IMR-90 (cell line): ENCODE results near the gene SIM2. TPM values are rescaled to one million over a fixed set of nuclear protein-coding genes. Genes with fewer than 3 reads are reported as not detected.

Experiments
- ATAC-seq: fragments of 200-7000 bp; cut with Tn5 transposase; 2 replicates; pipeline ENCODE4 v1.9.1; 2020; ENCODE audit warnings: low read depth, mild to moderate bottlenecking, moderate library complexity
- BruUV-seq: library from RNA; stranded (reverse); fragments of 400-500 nt; replicated peaks from 2 replicates; lab custom pipeline; 2021; lab: Mats Ljungman, UMichigan
- CTCF ChIA-PET: fragments of 300-600 bp; formaldehyde crosslinking; extraction: SDS; loops from one replicate; lab custom pipeline; 2021; ENCODE audit warnings: antibody characterized with exemption; lab: Yijun Ruan, JAX
- POLR2A ChIA-PET: fragments of 300-600 bp; sonication (Branson Sonifier 250); formaldehyde crosslinking; loops from one replicate; lab custom pipeline; 2022; ENCODE audit warnings: antibody characterized with exemption; ENCODE audit not compliant: unreplicated experiment; lab: Charles Lee
- DNase-seq: peaks from one replicate; pipeline ENCODE4 v3.0.0; 2013
- H2AFZ ChIP-seq: replicated peaks from 2 replicates; pipeline ENCODE3; 2013; ENCODE audit warnings: low read length, mild to moderate bottlenecking; ENCODE audit not compliant: poor library complexity
- H2AK5ac ChIP-seq: 2 replicates; pipeline ENCODE4 v1.6.1; 2013; ENCODE audit warnings: low read depth, low read length, inconsistent platforms
- H2AK9ac ChIP-seq: replicated peaks from 2 replicates; pipeline ENCODE3; 2013; ENCODE audit warnings: mild to moderate bottlenecking, low read depth, low read length, moderate library complexity; ENCODE audit not compliant: poor library complexity
- H2BK120ac ChIP-seq: 2 replicates; pipeline ENCODE4 v1.6.1; 2013; ENCODE audit warnings: low read depth, low read length, inconsistent platforms
- H2BK15ac ChIP-seq: 3 replicates; pipeline ENCODE4 v1.6.1; 2013; ENCODE audit warnings: low read depth, low read length, inconsistent platforms
- H2BK20ac ChIP-seq: 2 replicates; pipeline ENCODE4 v1.6.1; 2013; ENCODE audit warnings: low read depth, mild to moderate bottlenecking, inconsistent platforms, low read length, moderate library complexity
- H2BK5ac ChIP-seq: 2 replicates; pipeline ENCODE4 v1.6.1; 2013; ENCODE audit warnings: mild to moderate bottlenecking, low read depth, low read length, inconsistent platforms; ENCODE audit not compliant: poor library complexity, severe bottlenecking
- H3K14ac ChIP-seq: replicated peaks from 2 replicates; pipeline ENCODE4 v1.6.1; 2013; ENCODE audit warnings: low read depth, low read length, inconsistent platforms
- H3K18ac ChIP-seq: 2 replicates; pipeline ENCODE4 v1.6.1; 2013; ENCODE audit warnings: low read depth, low read length, control low read depth
- H3K23ac ChIP-seq: 2 replicates; pipeline ENCODE4 v1.6.1; 2013; ENCODE audit warnings: low read depth, low read length, inconsistent platforms
- H3K27ac ChIP-seq: 2 replicates; pipeline ENCODE4 v1.5.1; 2013; ENCODE audit warnings: mild to moderate bottlenecking, control low read depth, low read length; ENCODE audit not compliant: insufficient read depth
- H3K27me3 ChIP-seq: 2 replicates; pipeline ENCODE4 v1.6.1; 2013; ENCODE audit warnings: low read length; ENCODE audit not compliant: control insufficient read depth, insufficient read depth
- H3K36me3 ChIP-seq: 2 replicates; pipeline ENCODE4 v1.6.1; 2013; ENCODE audit warnings: low read length, mixed read lengths; ENCODE audit not compliant: control insufficient read depth, insufficient read depth
- H3K4ac ChIP-seq: 2 replicates; pipeline ENCODE4 v1.6.1; 2013; ENCODE audit warnings: low read depth, low read length, inconsistent platforms
- H3K4me1 ChIP-seq: 2 replicates; pipeline ENCODE4 v1.6.1; 2013; ENCODE audit warnings: low read length, mixed read lengths; ENCODE audit not compliant: control insufficient read depth, insufficient read depth
- H3K4me2 ChIP-seq: 2 replicates; pipeline ENCODE4 v1.6.1; 2013; ENCODE audit warnings: low read depth, mild to moderate bottlenecking, control low read depth, low read length, moderate library complexity
- H3K4me3 ChIP-seq: 2 replicates; pipeline ENCODE4 v1.5.1; 2013; ENCODE audit warnings: low read depth, mild to moderate bottlenecking, control low read depth, low read length, moderate library complexity; ENCODE audit not compliant: insufficient read depth
- H3K56ac ChIP-seq: 2 replicates; pipeline ENCODE4 v1.6.1; 2013; ENCODE audit warnings: low read length, inconsistent platforms; ENCODE audit not compliant: insufficient read depth; ENCODE audit errors: extremely low read depth
- H3K79me1 ChIP-seq, 2 experiments: 2 replicates each; pipeline ENCODE4 v1.6.1; 2013; ENCODE audit warnings: low read length in 2 of 2, inconsistent platforms in 1 of 2, low read depth in 1 of 2
- H3K9ac ChIP-seq: 2 replicates; pipeline ENCODE4 v1.6.1; 2013; ENCODE audit warnings: low read depth, low read length, control low read depth
- H3K9me1 ChIP-seq: 2 replicates; pipeline ENCODE4 v1.6.1; 2013; ENCODE audit warnings: low read length, inconsistent platforms; ENCODE audit not compliant: insufficient read depth
- H3K9me3 ChIP-seq: 2 replicates; pipeline ENCODE4 v1.6.1; 2013; ENCODE audit warnings: low read length; ENCODE audit not compliant: control insufficient read depth, insufficient read depth
- H4K20me1 ChIP-seq: 2 replicates; pipeline ENCODE4 v1.6.1; 2013; ENCODE audit warnings: low read length, inconsistent platforms; ENCODE audit not compliant: insufficient read depth
- H4K5ac ChIP-seq: 2 replicates; pipeline ENCODE4 v1.6.1; 2013; ENCODE audit warnings: mild to moderate bottlenecking, low read depth, low read length, control low read depth
- H4K8ac ChIP-seq, 2 experiments: 2 replicates each; pipeline ENCODE4 v1.6.1; 2013; ENCODE audit warnings: low read depth in 2 of 2, low read length in 2 of 2, control low read depth in 1 of 2, inconsistent platforms in 1 of 2
- H4K91ac ChIP-seq: 2 replicates; pipeline ENCODE4 v1.6.1; 2013; ENCODE audit warnings: low read depth, low read length, inconsistent platforms; ENCODE audit not compliant: insufficient read depth
- BHLHE40 ChIP-seq: fragments of 150-350 bp; IDR thresholded peaks from 2 replicates; pipeline ENCODE4 v1.6.1; 2016; ENCODE audit warnings: mild to moderate bottlenecking, low read depth, low read length
- CEBPB ChIP-seq: IDR thresholded peaks from 2 replicates; pipeline ENCODE4 v1.6.1; 2012; ENCODE audit warnings: low read depth, low read length, improper control_type of control experiment
- CHD1 ChIP-seq: IDR thresholded peaks from 2 replicates; pipeline ENCODE4 v1.6.1; 2012; ENCODE audit warnings: low read depth, low read length, improper control_type of control experiment
- FOS ChIP-seq: fragments of 150-350 bp; IDR thresholded peaks from 2 replicates; pipeline ENCODE4 v1.6.1; 2016; ENCODE audit warnings: low read depth, low read length
- MAFK ChIP-seq: IDR thresholded peaks from 2 replicates; pipeline ENCODE4 v1.6.1; 2012; ENCODE audit warnings: low read depth, low read length, improper control_type of control experiment
- MAZ ChIP-seq: IDR thresholded peaks from 2 replicates; pipeline ENCODE4 v1.6.1; 2012; ENCODE audit warnings: low read depth, mild to moderate bottlenecking, low read length, improper control_type of control experiment, moderate library complexity, borderline replicate concordance
- MXI1 ChIP-seq: IDR thresholded peaks from 2 replicates; pipeline ENCODE4 v1.6.1; 2012; ENCODE audit warnings: low read depth, mild to moderate bottlenecking, low read length, moderate library complexity, borderline replicate concordance
- NFE2L2 ChIP-seq: fragments of 150-350 bp; IDR thresholded peaks from 2 replicates; pipeline ENCODE4 v1.6.1; 2016; ENCODE audit warnings: low read depth, mild to moderate bottlenecking, low read length
- RAD21 ChIP-seq: IDR thresholded peaks from 2 replicates; pipeline ENCODE4 v1.6.1; 2012; ENCODE audit warnings: low read length, improper control_type of control experiment
- RCOR1 ChIP-seq: IDR thresholded peaks from 2 replicates; pipeline ENCODE4 v1.6.1; 2012; ENCODE audit warnings: mild to moderate bottlenecking, low read length, improper control_type of control experiment; ENCODE audit not compliant: insufficient replicate concordance
- RFX5 ChIP-seq: IDR thresholded peaks from 2 replicates; pipeline ENCODE4 v1.8.0; 2012; ENCODE audit warnings: low read depth, mild to moderate bottlenecking, low read length, moderate library complexity
- WGBS, 2 experiments: methylation state at CpG; one replicate each; pipeline versions ENCODE4 v1.1.5 to v1.1.7; 2013; ENCODE audit warnings: missing lambda C conversion rate in 2 of 2; ENCODE audit not compliant: insufficient read length in 1 of 2; ENCODE audit errors: extremely low coverage in 2 of 2; 5-methylcytosine and 5-hydroxymethylcytosine counted together
- dilution Hi-C: fragments of 300-500 bp; cut with HindIII; formaldehyde crosslinking; loops from one replicate; pipeline ENCODE4 v1.14.3; 2018; ENCODE audit warnings: low sequenced_read_pairs; ENCODE audit not compliant: unreplicated experiment
- in situ Hi-C: fragments of 300-500 bp; cut with MboI; formaldehyde crosslinking; loops from 3 replicates; pipeline ENCODE4 v1.14.3; 2019; ENCODE audit warnings: low sequenced_read_pairs, inconsistent platforms, mixed read lengths
- intact Hi-C: fragments of 100-400 bp; cut with micrococcal nuclease; formaldehyde crosslinking; loops from 2 replicates; pipeline ENCODE4 v1.10.0; 2022
- polyA plus RNA-seq, 3 experiments: library from polyadenylated mRNA; depleted of rRNA; stranded (reverse); fragments of >200 nt; gene quantifications; 2 replicates each; pipeline ENCODE4 v1.2.3, GENCODE V29; 2012; ENCODE audit warnings: low replicate concordance in 1 of 3
- total RNA-seq: library from RNA; depleted of rRNA; stranded (reverse); fragments of >200 nt; gene quantifications from 2 replicates; pipeline ENCODE4 v1.2.3, GENCODE V29; 2012
- TF ChIP-seq, protein P1 (sequence below): fragments of 150-350 bp; IDR thresholded peaks from 2 replicates; pipeline ENCODE4 v1.6.1; 2016; ENCODE audit warnings: low read depth, mild to moderate bottlenecking, low read length, moderate library complexity, borderline replicate concordance
- TF ChIP-seq, protein P2 (sequence below): conservative IDR thresholded peaks from 2 replicates; pipeline ENCODE4 v1.5.1; 2012; ENCODE audit warnings: mild to moderate bottlenecking, low read depth, low read length, improper control_type of control experiment

SIM2 gene
- total and polyA plus RNA-seq, 2 of the 4 experiments (the other 2 are of a cell fraction) = 2.2 to 7.5 TPM

DNA sequence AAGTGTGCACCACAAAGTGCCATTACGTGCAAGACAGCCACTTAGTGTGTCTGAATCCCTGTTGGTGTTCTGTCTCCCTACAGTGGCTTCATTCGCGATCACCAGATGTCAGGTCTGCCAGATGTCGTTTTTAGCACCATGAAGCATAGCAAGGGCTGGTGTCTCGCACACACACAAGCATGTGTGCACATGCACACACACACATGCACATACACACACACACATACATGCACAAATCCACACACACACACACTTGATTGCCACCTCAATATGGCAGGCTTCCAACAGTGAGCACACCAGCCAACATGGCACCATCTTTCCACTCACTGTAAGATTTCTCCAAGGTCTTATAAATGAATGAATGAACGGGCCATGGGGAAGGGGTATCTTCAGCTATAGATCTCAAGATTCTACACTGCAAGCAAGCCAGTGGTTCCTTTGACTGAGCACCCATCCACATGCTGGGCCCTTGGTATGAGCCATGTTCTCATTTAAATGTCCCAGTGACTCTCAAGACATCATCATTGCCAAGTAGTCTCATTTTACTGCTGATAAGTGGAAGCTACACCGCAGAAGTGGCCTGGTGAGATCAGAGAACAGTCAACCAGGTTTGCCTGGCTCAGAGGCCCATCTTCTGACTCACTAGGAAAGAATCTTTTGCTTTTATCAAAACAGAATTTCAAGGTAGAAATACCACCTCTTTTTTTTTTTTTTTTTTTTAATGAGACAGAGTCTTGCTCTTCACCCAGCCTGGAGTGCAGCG is 84.9 kb downstream of the SIM2 start:
- dilution Hi-C loops (no loop called here), intact Hi-C loops (no loop called here), in situ Hi-C loops (no loop called here)
- H3K36me3 ChIP-seq = no peaks in the 10 kb centered on the region
- H2BK5ac ChIP-seq = peak overlapping the region; percentile 58
- CTCF ChIA-PET = no interaction called here
- POLR2A ChIA-PET = interaction anchor here (0.7 kb wide), 1 partner anchor 10 kb away, joined by 4 read pairs; no protein-coding TSS in a partner anchor
- peak overlapping the region; percentile 1; the same call in 1 of the 3 replicates for H2BK15ac ChIP-seq
- no peaks in the 10 kb centered on the region for H3K9me3 ChIP-seq
- TF ChIP-seq, protein P1, sequence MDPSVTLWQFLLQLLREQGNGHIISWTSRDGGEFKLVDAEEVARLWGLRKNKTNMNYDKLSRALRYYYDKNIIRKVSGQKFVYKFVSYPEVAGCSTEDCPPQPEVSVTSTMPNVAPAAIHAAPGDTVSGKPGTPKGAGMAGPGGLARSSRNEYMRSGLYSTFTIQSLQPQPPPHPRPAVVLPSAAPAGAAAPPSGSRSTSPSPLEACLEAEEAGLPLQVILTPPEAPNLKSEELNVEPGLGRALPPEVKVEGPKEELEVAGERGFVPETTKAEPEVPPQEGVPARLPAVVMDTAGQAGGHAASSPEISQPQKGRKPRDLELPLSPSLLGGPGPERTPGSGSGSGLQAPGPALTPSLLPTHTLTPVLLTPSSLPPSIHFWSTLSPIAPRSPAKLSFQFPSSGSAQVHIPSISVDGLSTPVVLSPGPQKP = no peak
- TF ChIP-seq CEBPB (no peak; the same call in 1 of the 2 replicates), NFE2L2 (no peak), RFX5 (no peak), RCOR1 (no peak), MXI1 (0 out of 2 replicates have a peak, but pooled peaks have one; percentile 43), FOS (peak; percentile 56; the same call in 1 of the 2 replicates), BHLHE40 (no peak), CHD1 (no peak), RAD21 (no peak; the same call in 1 of the 2 replicates), MAZ (no peak), MAFK (peak; percentile 49)
- TF ChIP-seq, protein P2, sequence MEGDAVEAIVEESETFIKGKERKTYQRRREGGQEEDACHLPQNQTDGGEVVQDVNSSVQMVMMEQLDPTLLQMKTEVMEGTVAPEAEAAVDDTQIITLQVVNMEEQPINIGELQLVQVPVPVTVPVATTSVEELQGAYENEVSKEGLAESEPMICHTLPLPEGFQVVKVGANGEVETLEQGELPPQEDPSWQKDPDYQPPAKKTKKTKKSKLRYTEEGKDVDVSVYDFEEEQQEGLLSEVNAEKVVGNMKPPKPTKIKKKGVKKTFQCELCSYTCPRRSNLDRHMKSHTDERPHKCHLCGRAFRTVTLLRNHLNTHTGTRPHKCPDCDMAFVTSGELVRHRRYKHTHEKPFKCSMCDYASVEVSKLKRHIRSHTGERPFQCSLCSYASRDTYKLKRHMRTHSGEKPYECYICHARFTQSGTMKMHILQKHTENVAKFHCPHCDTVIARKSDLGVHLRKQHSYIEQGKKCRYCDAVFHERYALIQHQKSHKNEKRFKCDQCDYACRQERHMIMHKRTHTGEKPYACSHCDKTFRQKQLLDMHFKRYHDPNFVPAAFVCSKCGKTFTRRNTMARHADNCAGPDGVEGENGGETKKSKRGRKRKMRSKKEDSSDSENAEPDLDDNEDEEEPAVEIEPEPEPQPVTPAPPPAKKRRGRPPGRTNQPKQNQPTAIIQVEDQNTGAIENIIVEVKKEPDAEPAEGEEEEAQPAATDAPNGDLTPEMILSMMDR = no peak
- H3K27ac ChIP-seq = peak overlapping the region; percentile 16; the same call in 1 of the 2 replicates
- peak overlapping the region; percentile 36; the same call in 1 of the 2 replicates for H4K91ac ChIP-seq
- no peak overlapping the region for H3K4me2 ChIP-seq
- H2AK5ac ChIP-seq = peak overlapping the region; percentile 91; the same call in 1 of the 2 replicates
- no peak overlapping the region for H4K5ac ChIP-seq
- no peak overlapping the region for H3K9ac ChIP-seq
- peak overlapping the region; percentile 63 for H3K14ac ChIP-seq
- H3K79me1 ChIP-seq = peaks cover 0 to 14% of the 10 kb centered on the region in 2 experiments; a peak in 3 of 4 replicates
- H3K18ac ChIP-seq = peak overlapping the region; percentile 3; the same call in 1 of the 2 replicates
- H2BK120ac ChIP-seq = peak overlapping the region; percentile 83
- H3K4ac ChIP-seq = peak overlapping the region; percentile 71
- WGBS, 2 experiments = 83% methylated on average over 1 of the region's 8 CpGs; no CpG with 5 or more reads in 1 of the 2 experiments
- peaks cover 13% of the 10 kb centered on the region for H3K9me1 ChIP-seq
- peaks cover 8% of the 10 kb centered on the region for H3K4me1 ChIP-seq
- peak overlapping the region in 1 of 2 experiments; percentile 69; a peak in 2 of 4 replicates for H4K8ac ChIP-seq
- H2BK20ac ChIP-seq = peak overlapping the region; percentile 77
- peaks cover 5% of the 10 kb centered on the region; the same call in 1 of the 2 replicates for H4K20me1 ChIP-seq
- ATAC-seq (peak; percentile 97), DNase-seq (peak; percentile 97)
- no peak overlapping the region for H2AK9ac ChIP-seq
- H2AFZ ChIP-seq = peak overlapping the region; percentile 25
- H3K4me3 ChIP-seq = no peak overlapping the region
- no TSS peak for BruUV-seq
- no peak overlapping the region for H3K56ac ChIP-seq
- H3K23ac ChIP-seq = peak overlapping the region; percentile 52
- no peaks in the 10 kb centered on the region for H3K27me3 ChIP-seq
